ENCODE data around the gene SAYSD1.

GRCh38 chr6:39144481-39145173 is 29.6 kb upstream of the SAYSD1 start:
- TF ChIP-seq CTCF (IDR thresholded peaks at IDR 0.05; ENCODE audit: low read depth, low read length, poor library complexity, severe bottlenecking) (no peak), EZH2phosphoT487 (IDR thresholded peaks at IDR 0.05; ENCODE audit: borderline replicate concordance, low read length) (no peak)
